Vagina (tissue), 2 donors: ENCODE data around the gene MAP7. TPM values are rescaled to one million over a fixed set of nuclear protein-coding genes. Genes with fewer than 3 reads are reported as not detected.

ENCODE experiments used
- DNase-seq, 2 donors: peaks; one replicate each; pipeline ENCODE4 v3.0.0-alpha.2; 2017; ENCODE audit errors: extremely low spot score in 2 of 2
- H3K27ac ChIP-seq: fragments of 200-600 bp; sonication (generic); one replicate; pipeline ENCODE4 v1.5.1; 2019
- H3K27me3 ChIP-seq: fragments of 200-600 bp; sonication (generic); one replicate; pipeline ENCODE4 v1.5.1; 2019
- H3K36me3 ChIP-seq, 2 donors: fragments of 200-600 bp; sonication (generic); one replicate each; pipeline ENCODE4 v1.5.1; 2017 to 2019
- H3K4me1 ChIP-seq: fragments of 200-600 bp; sonication (generic); one replicate; pipeline ENCODE4 v1.5.1; 2019
- H3K4me3 ChIP-seq, 2 donors: fragments of 200-600 bp; sonication (generic); 1 replicate in 1 of 2; 2 replicates in 1 of 2; pipeline ENCODE4 v1.5.1; 2016 to 2019
- H3K9me3 ChIP-seq: fragments of 200-600 bp; sonication (generic); one replicate; pipeline ENCODE4 v1.5.1; 2019
- CTCF ChIP-seq, 3 experiments: fragments of 450-650 bp in 2 of 3; fragments of 200-600 bp in 1 of 3; sonication (generic) in 1 of 3; IDR thresholded peaks; one replicate each; pipeline ENCODE4 v1.5.1; 2017 to 2019; ENCODE audit warnings: antibody characterized with exemption in 3 of 3, mild to moderate bottlenecking in 2 of 3, moderate library complexity in 2 of 3
- POLR2A ChIP-seq, 2 donors: fragments of 450-650 bp; IDR thresholded peaks; one replicate each; pipeline ENCODE4 v1.6.1; 2017; ENCODE audit warnings: antibody characterized with exemption in 2 of 2, mild to moderate bottlenecking in 2 of 2, moderate library complexity in 2 of 2
- POLR2AphosphoS5 ChIP-seq, 2 donors: sonication (generic); formaldehyde crosslinking; IDR thresholded peaks; one replicate each; pipeline ENCODE4 v1.9.0; 2017; ENCODE audit warnings: antibody characterized with exemption in 2 of 2, mild to moderate bottlenecking in 2 of 2, low read depth in 1 of 2; ENCODE audit not compliant: insufficient read depth in 1 of 2
- intact Hi-C: fragments of 100-400 bp; cut with DNase I; formaldehyde crosslinking; loops from one replicate; pipeline ENCODE4 v1.15.1; 2023
- total RNA-seq: library from RNA; depleted of rRNA; stranded (reverse); fragments of >200 nt; gene quantifications from one replicate; pipeline ENCODE4 v1.2.3, GENCODE V29; 2016

Gene MAP7
- total RNA-seq, 1 donor from 2014 or later: 9.3 TPM

GRCh38 chr6:136524339-136524935, 25.8 kb downstream of the MAP7 start:
- no peaks in the 10 kb centered on the region for H3K27me3 ChIP-seq
- no peaks in the 10 kb centered on the region for H3K9me3 ChIP-seq
- H3K4me3 ChIP-seq: no peak overlapping the region
- intact Hi-C loops: no loop called here
- TF ChIP-seq CTCF (IDR thresholded peaks at IDR 0.05): no peak
- no peak for TF ChIP-seq POLR2A (IDR thresholded peaks at IDR 0.05)
- TF ChIP-seq POLR2AphosphoS5 (IDR thresholded peaks at IDR 0.05; ENCODE audit: insufficient read depth in 1 of 2, low read depth in 1 of 2): no peak
- no peaks in the 10 kb centered on the region for H3K36me3 ChIP-seq
- no peak for DNase-seq
- no peak overlapping the region for H3K27ac ChIP-seq
- peaks cover 23% of the 10 kb centered on the region for H3K4me1 ChIP-seq

GRCh38 chr6:136523196-136523595, 27.0 kb downstream of the MAP7 start:
- no peaks in the 10 kb centered on the region for H3K9me3 ChIP-seq
- H3K36me3 ChIP-seq: no peaks in the 10 kb centered on the region
- no peak for DNase-seq
- no peak overlapping the region for H3K27ac ChIP-seq
- H3K4me1 ChIP-seq: peaks cover 23% of the 10 kb centered on the region
- H3K4me3 ChIP-seq: no peak overlapping the region
- intact Hi-C loops: no loop called here
- TF ChIP-seq CTCF (IDR thresholded peaks at IDR 0.05): no peak
- TF ChIP-seq POLR2A (IDR thresholded peaks at IDR 0.05): no peak
- TF ChIP-seq POLR2AphosphoS5 (IDR thresholded peaks at IDR 0.05; ENCODE audit: insufficient read depth in 1 of 2, low read depth in 1 of 2): no peak
- no peaks in the 10 kb centered on the region for H3K27me3 ChIP-seq

GRCh38 chr6:136522636-136523035, 27.6 kb downstream of the MAP7 start:
- no peaks in the 10 kb centered on the region for H3K27me3 ChIP-seq
- peaks cover 18% of the 10 kb centered on the region for H3K4me1 ChIP-seq
- no peak overlapping the region for H3K4me3 ChIP-seq
- no peak overlapping the region for H3K27ac ChIP-seq
- no peak for DNase-seq
- no peaks in the 10 kb centered on the region for H3K9me3 ChIP-seq
- intact Hi-C loops: no loop called here
- TF ChIP-seq POLR2A (IDR thresholded peaks at IDR 0.05) (no peak), CTCF (IDR thresholded peaks at IDR 0.05) (no peak), POLR2AphosphoS5 (IDR thresholded peaks at IDR 0.05; ENCODE audit: insufficient read depth in 1 of 2, low read depth in 1 of 2) (no peak)
- no peaks in the 10 kb centered on the region for H3K36me3 ChIP-seq

GRCh38 chr6:136521911-136522310, 28.3 kb downstream of the MAP7 start:
- Histone ChIP-seq H3K36me3 (no peaks in the 10 kb centered on the region), H3K9me3 (no peaks in the 10 kb centered on the region), H3K27ac (no peak overlapping the region), H3K27me3 (no peaks in the 10 kb centered on the region), H3K4me1 (peaks cover 11% of the 10 kb centered on the region), H3K4me3 (no peak overlapping the region)
- intact Hi-C loops: no loop called here
- TF ChIP-seq CTCF (IDR thresholded peaks at IDR 0.05): no peak
- no peak for DNase-seq

GRCh38 chr6:136521427-136521826, 28.8 kb downstream of the MAP7 start:
- intact Hi-C loops: no loop called here
- H3K27me3 ChIP-seq: no peaks in the 10 kb centered on the region

More at GRCh38 chr6:136521427-136521826, 28.8 kb downstream of the MAP7 start:
- Histone ChIP-seq H3K4me1 (peaks cover 6% of the 10 kb centered on the region), H3K36me3 (no peaks in the 10 kb centered on the region), H3K27ac (no peak overlapping the region), H3K4me3 (no peak overlapping the region), H3K9me3 (no peaks in the 10 kb centered on the region)
- TF ChIP-seq CTCF (IDR thresholded peaks at IDR 0.05) (no peak), POLR2AphosphoS5 (IDR thresholded peaks at IDR 0.05; ENCODE audit: insufficient read depth in 1 of 2, low read depth in 1 of 2) (no peak), POLR2A (IDR thresholded peaks at IDR 0.05) (no peak)
- DNase-seq: no peak
